Mesenteric fat pad (tissue), 1 donor: Measurements from ENCODE around the gene DBR1. TPM values are rescaled to one million over a fixed set of nuclear protein-coding genes. Genes with fewer than 3 reads are reported as not detected.

ENCODE experiments used
- DNase-seq: peaks from one replicate; pipeline ENCODE4 v3.0.0-alpha.2; 2020; ENCODE audit warnings: low spot score
- total RNA-seq: library from RNA; stranded (reverse); fragmentation: NEBNext Ultra II Directional; extraction: Animal tissue kit (Norgen Biotek cat#: 25700); gene quantifications from one replicate; pipeline ENCODE4 v1.2.1, GENCODE V29; 2021
- donor health status: DM: yes; HTN: yes; CAD: no.

DBR1 gene
- total RNA-seq, 1 donor from 2014 or later: 11.1 TPM

DNA sequence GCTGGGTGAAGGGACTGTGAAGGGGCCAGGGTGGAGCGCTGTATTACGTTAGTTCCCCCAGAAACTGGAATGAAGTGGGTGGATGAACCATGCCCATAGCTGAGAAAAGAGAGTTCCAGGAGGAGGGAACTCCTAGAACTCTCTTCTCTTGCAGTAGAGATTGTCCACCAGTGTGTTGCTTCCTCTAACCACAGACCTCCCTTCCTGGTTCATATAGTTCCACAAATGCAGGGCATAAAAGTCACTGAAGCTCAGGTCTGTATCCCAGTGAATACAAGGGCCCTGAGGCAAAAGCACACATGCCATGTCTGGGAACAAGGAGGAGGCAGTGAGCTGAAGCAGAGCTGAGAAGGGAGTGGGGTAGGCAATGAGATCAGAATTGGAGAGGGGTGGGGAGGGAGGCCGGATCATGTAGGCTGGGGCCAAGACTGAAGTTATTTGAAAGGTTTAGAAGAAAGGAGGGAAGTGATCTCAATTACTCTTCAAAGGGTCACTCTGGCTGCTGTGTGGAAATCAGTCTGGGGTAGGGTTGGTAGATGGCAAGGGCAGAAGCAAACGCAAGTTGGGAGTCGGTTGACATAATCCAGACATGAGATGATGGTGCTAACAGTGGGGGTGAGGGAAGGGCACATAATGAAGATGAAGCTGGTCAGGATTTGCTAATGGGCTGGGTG is 49.0 kb downstream of the DBR1 start:
- no peak for DNase-seq

DNA sequence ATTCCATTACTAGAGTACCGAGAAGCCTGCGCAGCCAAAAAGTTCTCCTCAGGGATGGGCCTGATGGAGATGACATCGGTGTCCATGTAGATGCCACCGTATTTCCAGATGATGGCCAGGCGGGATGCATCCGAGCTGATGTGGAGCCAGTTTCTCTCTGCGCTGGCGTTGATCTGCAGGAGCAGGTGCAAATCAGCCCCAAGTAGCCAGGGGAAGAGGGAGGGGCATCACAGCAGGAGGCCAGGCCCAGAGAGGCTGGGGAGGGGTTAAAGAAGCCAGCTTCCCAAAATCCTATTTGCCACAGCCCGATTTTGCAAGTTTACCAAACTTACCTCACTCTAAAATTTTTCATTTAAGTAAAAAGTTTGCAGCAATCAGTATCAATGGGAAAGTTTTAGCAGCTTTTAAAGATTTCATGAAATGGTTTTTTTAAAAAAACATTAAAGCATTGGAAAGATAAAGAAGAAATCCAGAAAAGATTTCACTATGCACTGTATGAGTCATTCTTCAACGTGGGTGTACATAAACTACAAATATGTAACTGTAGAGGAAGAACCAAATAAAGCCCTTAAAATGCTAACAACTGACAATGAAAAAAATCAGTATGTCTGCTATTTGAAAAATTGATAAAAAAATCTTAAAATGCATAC is 49.9 kb downstream of the DBR1 start:
- no peak for DNase-seq

GRCh38 chr3:138124188-138124587 is 50.5 kb downstream of the DBR1 start:
- DNase-seq: no peak

GRCh38 chr3:138119423-138119766 is 55.3 kb downstream of the DBR1 start:
- DNase-seq: no peak

DNA sequence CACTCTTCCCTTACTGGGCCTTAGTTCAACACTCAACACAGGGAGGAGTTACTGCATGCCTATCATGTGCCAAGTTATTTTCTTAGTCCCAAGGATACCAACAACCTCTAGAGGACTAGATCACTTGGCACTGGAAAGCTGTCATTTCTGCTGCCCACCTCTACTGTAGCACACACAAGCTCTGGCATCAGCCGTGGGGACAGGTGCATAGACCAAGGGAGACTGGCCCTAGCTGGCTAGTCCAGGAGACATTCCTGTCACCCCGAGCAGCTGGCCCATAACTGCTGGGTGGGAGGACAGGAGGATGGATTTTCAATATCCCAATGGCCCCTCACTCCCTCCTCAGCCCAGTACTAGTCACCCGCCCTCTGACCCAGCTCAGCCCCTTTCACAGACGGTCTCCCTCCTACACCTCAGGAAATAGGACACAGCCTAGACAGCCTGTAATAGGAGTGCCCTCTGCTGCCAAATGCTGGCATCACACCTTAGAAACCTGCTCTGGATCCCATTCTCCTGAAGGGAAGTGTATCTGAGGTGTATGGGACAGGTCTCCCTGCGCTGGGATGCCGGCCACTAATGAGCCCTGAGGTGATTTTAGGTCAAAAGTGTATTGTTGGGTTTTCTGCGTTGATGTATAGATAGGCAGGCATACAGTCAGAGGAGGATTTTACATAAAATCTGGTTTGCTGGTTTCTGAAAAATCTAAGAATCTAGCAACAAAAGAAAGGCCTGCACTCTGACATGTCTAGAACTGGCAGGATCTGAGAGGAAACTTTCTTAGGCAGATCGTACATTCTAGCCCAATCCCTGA is 55.9 kb downstream of the DBR1 start:
- DNase-seq: no peak

- no peak for DNase-seq
Observed at GRCh38 chr3:138114988-138115971, 59.4 kb downstream of the DBR1 start, which contains the start of gene DZIP1L. Gene DZIP1L, minus strand, starts transcription at chr3:138115608. Its CDS starts 11,637 bp downstream, at chr3:138103971.

DNA sequence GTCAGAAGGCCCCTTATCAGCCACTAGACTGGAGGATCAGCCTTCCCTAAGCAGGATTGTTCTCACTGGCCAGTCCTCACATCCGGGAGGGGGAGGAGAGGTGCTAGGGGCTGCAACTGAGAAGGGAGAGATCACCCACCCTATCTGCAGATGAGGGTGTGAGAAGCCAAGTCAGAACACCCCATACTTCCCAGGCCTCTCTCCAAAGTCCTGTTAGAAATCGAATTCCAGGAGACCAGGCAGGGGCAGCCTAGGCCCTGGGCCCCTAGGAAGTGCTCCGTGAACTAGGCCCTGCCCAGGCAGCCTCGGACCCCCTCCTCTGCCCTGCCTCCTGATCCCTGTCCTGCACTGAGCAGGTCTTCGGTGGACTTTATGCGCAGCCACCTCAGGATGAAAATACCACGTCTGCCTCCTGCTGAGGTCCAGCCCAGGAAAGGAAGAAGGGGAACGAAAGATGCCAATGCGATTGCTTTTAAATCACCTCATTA is 60.2 kb downstream of the DBR1 start:
- DNase-seq: no peak

GRCh38 chr3:138113326-138113725 is 61.4 kb downstream of the DBR1 start:
- no peak for DNase-seq

- no peak for DNase-seq
Observed at GRCh38 chr3:138112362-138112761, 62.4 kb downstream of the DBR1 start.

Other genes with a start within 250 kb of the DBR1 start
- gene CLDN18, start 164.8 kb downstream of the DBR1 start, total RNA-seq: not detected
- 13.7 TPM for gene DZIP1L, start 59.3 kb downstream of the DBR1 start, total RNA-seq
- gene A4GNT, start 42.5 kb downstream of the DBR1 start, total RNA-seq: not detected
- gene ARMC8, start 12.4 kb upstream of the DBR1 start, total RNA-seq: 102 TPM
- gene NME9, start 154.9 kb upstream of the DBR1 start, total RNA-seq: not detected
- 232 TPM for gene MRAS, start 173.7 kb upstream of the DBR1 start, total RNA-seq